ENCODE data around the gene SHISA7. TPM values are rescaled to one million over a fixed set of nuclear protein-coding genes. Genes with fewer than 3 reads are reported as not detected.

SHISA7 gene
- total RNA-seq, 1 donor from 2014 or later: 3.2 TPM

DNA sequence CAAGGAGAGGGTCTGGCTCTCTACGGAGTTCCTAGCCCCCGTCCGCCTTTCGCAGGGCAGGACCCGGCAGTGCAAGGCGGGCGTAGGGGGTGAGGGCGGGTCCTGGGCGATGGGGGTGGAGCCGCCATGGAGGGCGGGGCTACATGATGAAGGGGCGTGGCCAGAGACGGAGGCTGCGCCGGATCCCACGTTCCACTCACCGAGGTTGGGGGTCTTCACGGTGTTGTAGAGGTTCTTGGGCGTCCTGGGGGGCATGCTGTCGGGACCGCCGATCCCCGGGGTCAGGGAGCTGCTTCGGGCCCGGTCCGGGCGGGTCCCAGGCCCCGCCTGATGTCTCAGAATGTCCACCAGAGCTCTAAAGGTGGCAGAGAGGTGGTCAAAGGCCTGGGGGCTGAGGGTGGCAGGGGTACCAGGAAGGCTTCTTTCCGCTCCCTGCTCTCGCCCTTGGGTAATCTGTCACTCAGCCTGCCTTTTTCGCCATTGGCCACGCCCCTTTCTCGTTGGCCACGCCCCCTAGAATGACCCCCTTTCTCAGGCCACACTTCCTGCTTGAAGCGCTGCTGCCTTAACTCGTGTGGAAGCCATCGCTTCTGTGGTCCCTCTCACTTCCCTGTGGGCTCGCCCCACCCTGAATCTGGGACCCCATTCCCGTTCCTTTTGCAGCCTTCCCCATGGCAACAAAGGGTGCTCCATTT, 2.5 kb downstream of the SHISA7 start:
- peak overlapping the region; percentile 58 for H3K4me3 Mint-ChIP-seq (ENCODE audit: unreplicated experiment)
- H3K9me3 Mint-ChIP-seq (ENCODE audit: unreplicated experiment): peaks cover 12% of the 10 kb centered on the region
- peaks cover 39% of the 10 kb centered on the region for H3K27me3 Mint-ChIP-seq (ENCODE audit: unreplicated experiment)
- H3K4me1 Mint-ChIP-seq (ENCODE audit: low read depth, unreplicated experiment): peaks cover 10% of the 10 kb centered on the region
- DNase-seq: peak; percentile 69
- TF ChIP-seq, protein P1, sequence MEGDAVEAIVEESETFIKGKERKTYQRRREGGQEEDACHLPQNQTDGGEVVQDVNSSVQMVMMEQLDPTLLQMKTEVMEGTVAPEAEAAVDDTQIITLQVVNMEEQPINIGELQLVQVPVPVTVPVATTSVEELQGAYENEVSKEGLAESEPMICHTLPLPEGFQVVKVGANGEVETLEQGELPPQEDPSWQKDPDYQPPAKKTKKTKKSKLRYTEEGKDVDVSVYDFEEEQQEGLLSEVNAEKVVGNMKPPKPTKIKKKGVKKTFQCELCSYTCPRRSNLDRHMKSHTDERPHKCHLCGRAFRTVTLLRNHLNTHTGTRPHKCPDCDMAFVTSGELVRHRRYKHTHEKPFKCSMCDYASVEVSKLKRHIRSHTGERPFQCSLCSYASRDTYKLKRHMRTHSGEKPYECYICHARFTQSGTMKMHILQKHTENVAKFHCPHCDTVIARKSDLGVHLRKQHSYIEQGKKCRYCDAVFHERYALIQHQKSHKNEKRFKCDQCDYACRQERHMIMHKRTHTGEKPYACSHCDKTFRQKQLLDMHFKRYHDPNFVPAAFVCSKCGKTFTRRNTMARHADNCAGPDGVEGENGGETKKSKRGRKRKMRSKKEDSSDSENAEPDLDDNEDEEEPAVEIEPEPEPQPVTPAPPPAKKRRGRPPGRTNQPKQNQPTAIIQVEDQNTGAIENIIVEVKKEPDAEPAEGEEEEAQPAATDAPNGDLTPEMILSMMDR (IDR thresholded peaks at IDR 0.05; ENCODE audit: partially characterized antibody, unreplicated experiment): no peak
- peak overlapping the region; percentile 49 for H3K27ac Mint-ChIP-seq (ENCODE audit: unreplicated experiment)
- peaks cover 17% of the 10 kb centered on the region for H3K36me3 Mint-ChIP-seq (ENCODE audit: unreplicated experiment)

DNA sequence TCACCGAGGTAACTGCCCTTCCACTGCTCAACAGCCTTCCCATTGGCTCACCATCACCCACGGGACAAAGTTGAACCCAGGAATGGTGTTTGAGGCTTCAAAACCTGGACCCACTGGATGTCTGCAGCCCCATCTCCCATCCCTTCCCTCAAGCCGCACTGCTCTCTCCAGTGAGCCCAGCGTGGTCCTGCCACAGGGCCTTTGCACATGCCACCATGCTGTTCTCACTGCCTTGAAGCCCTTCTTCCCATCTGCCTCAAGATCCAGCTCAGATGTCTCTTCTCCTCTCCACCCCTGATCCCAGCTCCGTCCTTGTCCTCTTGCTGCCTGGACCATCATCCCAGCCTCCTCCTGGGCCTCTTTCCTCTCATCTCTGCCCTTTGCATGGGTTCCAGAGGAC, 4.0 kb downstream of the SHISA7 start:
- H3K9me3 Mint-ChIP-seq (ENCODE audit: unreplicated experiment): peaks cover 12% of the 10 kb centered on the region
- peak overlapping the region; percentile 38 for H3K4me3 Mint-ChIP-seq (ENCODE audit: unreplicated experiment)
- peaks cover 31% of the 10 kb centered on the region for H3K27me3 Mint-ChIP-seq (ENCODE audit: unreplicated experiment)
- TF ChIP-seq, protein P1 (IDR thresholded peaks at IDR 0.05; ENCODE audit: partially characterized antibody, unreplicated experiment): no peak
- peaks cover 10% of the 10 kb centered on the region for H3K4me1 Mint-ChIP-seq (ENCODE audit: low read depth, unreplicated experiment)
- no peak for DNase-seq
- no peak overlapping the region for H3K27ac Mint-ChIP-seq (ENCODE audit: unreplicated experiment)
- peaks cover 17% of the 10 kb centered on the region for H3K36me3 Mint-ChIP-seq (ENCODE audit: unreplicated experiment)

DNA sequence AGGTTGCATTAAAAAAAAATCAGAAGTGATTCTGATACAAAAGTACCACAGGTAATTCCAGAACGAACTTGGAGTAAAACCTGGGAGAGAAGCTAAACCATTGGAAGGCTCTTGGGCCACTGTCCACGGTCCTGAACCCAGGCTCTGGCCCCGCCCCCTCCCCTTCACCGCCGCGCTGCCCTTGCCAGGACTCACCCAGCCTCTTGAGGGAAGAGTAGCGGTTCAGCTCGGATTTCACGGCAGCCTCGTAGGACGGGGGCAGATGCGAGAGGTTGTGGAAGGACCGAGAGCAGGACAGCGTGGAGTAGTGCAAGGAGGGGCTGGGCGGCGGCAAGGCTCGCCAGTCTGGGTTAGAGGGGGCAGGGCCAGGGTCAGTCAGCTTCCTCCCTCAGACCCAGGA, 5.7 kb downstream of the SHISA7 start:
- H3K9me3 Mint-ChIP-seq (ENCODE audit: unreplicated experiment): peaks cover 12% of the 10 kb centered on the region
- peak; percentile 60 for DNase-seq
- no peak overlapping the region for H3K4me3 Mint-ChIP-seq (ENCODE audit: unreplicated experiment)
- H3K27me3 Mint-ChIP-seq (ENCODE audit: unreplicated experiment): peaks cover 23% of the 10 kb centered on the region
- H3K36me3 Mint-ChIP-seq (ENCODE audit: unreplicated experiment): peaks cover 17% of the 10 kb centered on the region
- no peak overlapping the region for H3K27ac Mint-ChIP-seq (ENCODE audit: unreplicated experiment)
- TF ChIP-seq, protein P1 (IDR thresholded peaks at IDR 0.05; ENCODE audit: partially characterized antibody, unreplicated experiment): no peak
- peaks cover 10% of the 10 kb centered on the region for H3K4me1 Mint-ChIP-seq (ENCODE audit: low read depth, unreplicated experiment)

DNA sequence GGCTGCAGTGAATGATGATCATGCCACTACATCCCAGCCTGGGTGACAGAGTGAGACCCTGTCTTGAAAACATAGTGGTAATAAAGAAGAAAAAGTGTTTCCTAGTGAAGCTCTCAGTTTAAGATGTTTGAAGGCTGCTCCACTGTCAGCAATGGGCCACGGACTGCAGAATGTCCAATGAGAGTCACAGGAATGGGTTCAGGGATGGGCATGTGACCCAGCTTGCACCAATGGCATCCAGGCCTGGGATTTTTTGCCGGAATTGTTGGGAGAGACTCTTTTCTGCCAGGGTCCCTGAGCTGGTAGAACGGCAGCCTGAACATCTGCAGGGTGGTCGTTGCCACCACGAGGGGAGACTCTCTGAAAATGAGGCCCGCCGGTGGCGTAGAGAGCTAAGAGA, 6.3 kb downstream of the SHISA7 start:
- peaks cover 10% of the 10 kb centered on the region for H3K4me1 Mint-ChIP-seq (ENCODE audit: low read depth, unreplicated experiment)
- no peak for DNase-seq
- H3K27me3 Mint-ChIP-seq (ENCODE audit: unreplicated experiment): peaks cover 23% of the 10 kb centered on the region
- TF ChIP-seq, protein P1 (IDR thresholded peaks at IDR 0.05; ENCODE audit: partially characterized antibody, unreplicated experiment): no peak
- H3K4me3 Mint-ChIP-seq (ENCODE audit: unreplicated experiment): no peak overlapping the region
- no peak overlapping the region for H3K27ac Mint-ChIP-seq (ENCODE audit: unreplicated experiment)
- H3K9me3 Mint-ChIP-seq (ENCODE audit: unreplicated experiment): peaks cover 12% of the 10 kb centered on the region
- peaks cover 17% of the 10 kb centered on the region for H3K36me3 Mint-ChIP-seq (ENCODE audit: unreplicated experiment)

DNA sequence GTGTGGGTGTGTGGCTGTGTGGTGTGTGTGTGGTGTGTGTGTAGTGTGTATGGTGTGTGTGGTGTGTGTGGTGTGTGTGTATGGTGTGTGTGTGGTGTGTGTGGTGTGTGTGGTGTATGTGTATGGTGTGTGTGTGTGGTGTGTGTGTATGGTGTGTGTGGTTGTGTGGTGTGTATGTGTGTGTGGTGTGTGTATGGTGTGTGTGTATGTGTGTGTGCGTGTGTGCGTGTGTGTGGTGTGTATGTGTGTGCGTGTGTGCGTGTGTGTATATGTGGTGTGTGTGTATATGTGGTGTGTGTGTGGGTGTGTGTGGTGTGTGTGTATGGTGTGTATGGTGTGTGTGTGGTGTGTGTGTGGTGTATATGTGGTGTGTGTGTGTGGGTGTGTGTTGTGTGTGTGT, 8.1 kb downstream of the SHISA7 start:
- no peak for DNase-seq
- peaks cover 15% of the 10 kb centered on the region for H3K36me3 Mint-ChIP-seq (ENCODE audit: unreplicated experiment)
- H3K4me1 Mint-ChIP-seq (ENCODE audit: low read depth, unreplicated experiment): no peaks in the 10 kb centered on the region
- H3K27ac Mint-ChIP-seq (ENCODE audit: unreplicated experiment): no peak overlapping the region
- TF ChIP-seq, protein P1 (IDR thresholded peaks at IDR 0.05; ENCODE audit: partially characterized antibody, unreplicated experiment): no peak
- H3K27me3 Mint-ChIP-seq (ENCODE audit: unreplicated experiment): peaks cover 10% of the 10 kb centered on the region
- no peak overlapping the region for H3K4me3 Mint-ChIP-seq (ENCODE audit: unreplicated experiment)
- H3K9me3 Mint-ChIP-seq (ENCODE audit: unreplicated experiment): peaks cover 16% of the 10 kb centered on the region

Measured in glutamatergic neuron (in vitro differentiated cells).